Neuronal stem cell (in vitro differentiated cells): ENCODE measurements around the gene MRGPRE.

Experiments
- DNase-seq: peaks from one replicate; pipeline ENCODE4 v3.0.0-alpha.2; 2013; ENCODE audit warnings: low spot score
- H2AFZ ChIP-seq: one replicate; pipeline ENCODE4 v1.6.1; 2013; ENCODE audit warnings: mild to moderate bottlenecking, low read length, inconsistent platforms
- H2AK5ac ChIP-seq: 2 replicates; pipeline ENCODE4 v1.6.1; 2013; ENCODE audit warnings: low read depth, mild to moderate bottlenecking, inconsistent platforms, low read length, moderate library complexity, mixed read lengths
- H2BK120ac ChIP-seq: 2 replicates; pipeline ENCODE4 v1.6.1; 2013; ENCODE audit warnings: low read depth, mild to moderate bottlenecking, inconsistent platforms, low read length, moderate library complexity, mixed read lengths
- H2BK12ac ChIP-seq: one replicate; pipeline ENCODE4 v1.6.1; 2013; ENCODE audit warnings: low read length, inconsistent platforms
- H2BK15ac ChIP-seq: 2 replicates; pipeline ENCODE4 v1.6.1; 2013; ENCODE audit warnings: mild to moderate bottlenecking, low read length, inconsistent platforms, mixed read lengths
- H2BK5ac ChIP-seq: one replicate; pipeline ENCODE4 v1.6.1; 2013; ENCODE audit warnings: inconsistent platforms, mild to moderate bottlenecking, low read length, moderate library complexity
- H3K14ac ChIP-seq: one replicate; pipeline ENCODE4 v1.6.1; 2013; ENCODE audit warnings: low read length, inconsistent platforms
- H3K18ac ChIP-seq: 2 replicates; pipeline ENCODE4 v1.6.1; 2013; ENCODE audit warnings: low read length, inconsistent platforms
- H3K23ac ChIP-seq: 2 replicates; pipeline ENCODE4 v1.6.1; 2013; ENCODE audit warnings: low read depth, mild to moderate bottlenecking, mixed read lengths, low read length, inconsistent platforms; ENCODE audit not compliant: poor library complexity
- H3K27ac ChIP-seq: replicated peaks from 3 replicates; pipeline ENCODE4 v1.5.1; 2013; ENCODE audit warnings: low read length, inconsistent platforms
- H3K27me3 ChIP-seq, 3 experiments: 2 replicates each; pipeline ENCODE4 v1.6.1; 2013; ENCODE audit warnings: low read length in 3 of 3, mild to moderate bottlenecking in 2 of 3, inconsistent platforms in 1 of 3, low read depth in 1 of 3, mixed read lengths in 1 of 3, moderate library complexity in 1 of 3; ENCODE audit not compliant: control insufficient read depth in 3 of 3, insufficient read depth in 3 of 3
- H3K36me3 ChIP-seq, 2 donors: replicated peaks in 1 of 2; 2 replicates each; pipeline ENCODE4 v1.6.1; 2013; ENCODE audit warnings: low read length in 2 of 2; ENCODE audit not compliant: control insufficient read depth in 2 of 2, insufficient read depth in 2 of 2
- H3K4ac ChIP-seq: 2 replicates; pipeline ENCODE4 v1.6.1; 2013; ENCODE audit warnings: inconsistent platforms, mild to moderate bottlenecking, low read length, moderate library complexity
- H3K4me1 ChIP-seq, 2 donors: 1 replicate in 1 of 2; 2 replicates in 1 of 2; pipeline ENCODE4 v1.6.1; 2013; ENCODE audit warnings: low read length in 2 of 2, low read depth in 1 of 2; ENCODE audit not compliant: control insufficient read depth in 2 of 2, insufficient read depth in 1 of 2
- H3K4me2 ChIP-seq: one replicate; pipeline ENCODE4 v1.6.1; 2013; ENCODE audit warnings: mild to moderate bottlenecking, low read length, inconsistent platforms; ENCODE audit not compliant: insufficient read depth, poor library complexity, severe bottlenecking
- H3K4me3 ChIP-seq, 2 donors: 2 replicates each; pipeline ENCODE4 v1.5.1; 2013; ENCODE audit warnings: low read length in 2 of 2, mild to moderate bottlenecking in 2 of 2, inconsistent platforms in 1 of 2, moderate library complexity in 1 of 2
- H3K79me1 ChIP-seq: one replicate; pipeline ENCODE4 v1.6.1; 2013; ENCODE audit warnings: low read depth, mild to moderate bottlenecking, inconsistent platforms, low read length, moderate library complexity
- H3K9ac ChIP-seq: one replicate; pipeline ENCODE4 v1.6.1; 2013; ENCODE audit warnings: mild to moderate bottlenecking, low read depth, low read length, inconsistent platforms; ENCODE audit not compliant: poor library complexity
- H3K9me3 ChIP-seq, 2 donors: replicated peaks in 1 of 2; 2 replicates each; pipeline versions ENCODE3 to v1.6.1; 2013; ENCODE audit warnings: low read length in 2 of 2, mild to moderate bottlenecking in 2 of 2, inconsistent platforms in 1 of 2, low read depth in 1 of 2, mixed read lengths in 1 of 2, moderate library complexity in 1 of 2; ENCODE audit not compliant: control insufficient read depth in 2 of 2, insufficient read depth in 1 of 2
- H4K8ac ChIP-seq: one replicate; pipeline ENCODE4 v1.6.1; 2013; ENCODE audit warnings: low read depth, mild to moderate bottlenecking, inconsistent platforms, low read length, moderate library complexity
- H4K91ac ChIP-seq: one replicate; pipeline ENCODE4 v1.6.1; 2013; ENCODE audit warnings: low read length, low read depth, mild to moderate bottlenecking, inconsistent platforms; ENCODE audit not compliant: poor library complexity
- WGBS, 2 donors: extraction: QIAGEN DNeasy Blood & Tissue Kit; methylation state at CpG; one replicate each; pipeline ENCODE4 v1.1.7; 2013; ENCODE audit warnings: missing lambda C conversion rate in 2 of 2, mixed read lengths in 1 of 2; ENCODE audit not compliant: insufficient read length in 2 of 2, insufficient replicate concordance in 1 of 2; ENCODE audit errors: extremely low coverage in 2 of 2; 5-methylcytosine and 5-hydroxymethylcytosine counted together

MRGPRE gene

DNA sequence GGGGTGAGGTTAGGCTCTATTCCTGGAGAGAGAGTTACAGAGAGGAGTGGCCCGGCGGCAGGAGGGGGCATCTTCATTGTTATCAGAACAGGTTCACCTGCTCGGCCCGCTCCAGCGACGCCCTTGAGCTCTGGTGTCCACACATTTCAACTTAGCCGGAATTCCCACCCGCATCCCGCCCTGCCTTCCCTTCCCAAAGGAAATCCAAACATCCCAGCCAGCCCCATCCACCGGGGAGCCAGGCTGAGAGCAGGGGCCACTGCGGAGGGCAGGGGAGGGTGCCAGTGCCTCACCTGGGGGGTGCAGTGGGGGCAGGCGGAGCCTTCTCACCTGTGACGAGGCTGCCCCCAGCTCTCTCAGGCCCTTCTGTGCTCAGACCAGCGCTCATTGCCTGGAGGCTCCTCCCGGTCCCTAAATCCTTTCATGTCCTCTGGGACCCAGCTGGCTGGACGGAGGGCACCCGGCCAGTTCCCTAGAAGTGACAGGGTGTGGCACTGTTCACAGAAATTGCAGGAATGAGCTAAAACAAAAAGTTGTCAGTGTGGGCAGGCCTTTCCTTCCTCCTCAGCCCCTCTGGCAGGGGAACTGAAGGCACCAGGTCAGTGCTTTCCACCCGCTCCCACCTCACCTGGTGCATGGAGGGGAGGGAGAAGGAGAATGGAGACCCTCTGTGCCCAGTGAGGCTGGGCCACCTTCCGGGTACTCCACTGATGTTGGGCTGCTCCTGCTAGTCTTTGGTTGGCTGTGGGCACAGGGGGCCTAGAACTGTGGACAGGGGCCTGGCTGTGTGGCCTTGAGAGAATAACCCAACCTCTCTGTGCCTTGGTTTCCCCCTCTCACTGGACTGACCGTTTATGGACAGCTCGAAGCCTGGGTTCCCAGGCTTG, 11.5 kb downstream of the MRGPRE start:
- no CpG with 5 or more reads among the region's 21 CpGs for whole genome bisulfite sequencing, 2 donors

DNA sequence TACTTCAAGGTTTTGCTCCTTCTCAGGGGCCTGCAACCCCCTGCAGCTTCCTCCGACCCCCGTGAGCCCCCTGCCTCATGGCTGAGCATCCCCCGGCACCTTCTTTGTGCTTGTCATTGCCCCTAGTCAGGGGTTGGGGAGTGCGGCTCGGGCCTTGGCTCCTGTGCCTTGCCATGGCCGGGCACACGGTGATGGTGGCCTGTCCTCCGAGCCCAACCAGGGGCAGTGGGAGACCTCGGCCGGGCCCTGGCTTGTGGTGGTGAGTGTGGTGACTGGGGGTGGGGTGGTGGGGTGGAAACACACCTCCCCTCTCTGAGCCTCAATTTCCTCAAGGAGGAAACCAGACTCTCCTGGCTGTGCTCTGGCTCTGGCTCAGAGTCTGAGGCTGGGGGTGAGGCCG, 12.1 kb downstream of the MRGPRE start:
- H3K9ac ChIP-seq = no peak overlapping the region
- no peak overlapping the region for H2BK120ac ChIP-seq
- H3K18ac ChIP-seq = no peak overlapping the region
- peak overlapping the region; percentile 17 for H4K8ac ChIP-seq
- no peak overlapping the region for H3K4me2 ChIP-seq
- peak overlapping the region; percentile 94 for H2BK15ac ChIP-seq
- H3K14ac ChIP-seq = no peak overlapping the region
- no CpG with 5 or more reads among the region's 11 CpGs for WGBS, 2 donors
- DNase-seq = no peak
- no peak overlapping the region for H2AFZ ChIP-seq
- no peak overlapping the region for H2BK5ac ChIP-seq
- peaks cover 3% of the 10 kb centered on the region for H3K79me1 ChIP-seq
- H3K36me3 ChIP-seq = no peaks in the 10 kb centered on the region
- no peak overlapping the region for H3K4ac ChIP-seq
- H2AK5ac ChIP-seq = peak overlapping the region; percentile 84
- H3K4me3 ChIP-seq = no peak overlapping the region
- H3K23ac ChIP-seq = peak overlapping the region; percentile 43
- no peak overlapping the region for H2BK12ac ChIP-seq
- H3K9me3 ChIP-seq = no peaks in the 10 kb centered on the region
- no peak overlapping the region for H3K27ac ChIP-seq
- H3K4me1 ChIP-seq = peaks cover 8 to 13% of the 10 kb centered on the region in 2 donors
- H4K91ac ChIP-seq = no peak overlapping the region
- H3K27me3 ChIP-seq = peaks cover 0 to 36% (median 0%) of the 10 kb centered on the region in 3 experiments

More for the DNA sequence above, 11.5 kb downstream of the MRGPRE start:
- Histone ChIP-seq H3K4ac (no peak overlapping the region), H2AK5ac (peak overlapping the region; percentile 84), H3K27me3 (peaks cover 0 to 36% (median 0%) of the 10 kb centered on the region in 3 experiments), H3K4me1 (peaks cover 12 to 13% of the 10 kb centered on the region in 2 donors), H2BK5ac (no peak overlapping the region), H3K14ac (no peak overlapping the region), H2BK15ac (peak overlapping the region; percentile 1), H3K9me3 (no peaks in the 10 kb centered on the region), H2BK12ac (peak overlapping the region; percentile 16), H2AFZ (no peak overlapping the region), H3K18ac (peak overlapping the region; percentile 64), H4K91ac (no peak overlapping the region), H3K4me3 (no peak overlapping the region), H4K8ac (no peak overlapping the region), H3K36me3 (no peaks in the 10 kb centered on the region), H2BK120ac (no peak overlapping the region), H3K9ac (peak overlapping the region; percentile 44), H3K23ac (no peak overlapping the region), H3K4me2 (no peak overlapping the region), H3K79me1 (peaks cover 3% of the 10 kb centered on the region), H3K27ac (no peak overlapping the region)
- no peak for DNase-seq

GRCh38 chr11:3219281-3219892, 12.8 kb downstream of the MRGPRE start:
- H3K36me3 ChIP-seq = no peaks in the 10 kb centered on the region
- no peak overlapping the region for H3K4ac ChIP-seq
- H3K9ac ChIP-seq = no peak overlapping the region
- H3K4me2 ChIP-seq = no peak overlapping the region
- H3K4me1 ChIP-seq = peaks cover 6 to 8% of the 10 kb centered on the region in 2 donors
- peak overlapping the region; percentile 57 for H3K18ac ChIP-seq
- no peak overlapping the region for H2AFZ ChIP-seq
- no peak overlapping the region for H3K23ac ChIP-seq
- H3K27ac ChIP-seq = no peak overlapping the region
- no peaks in the 10 kb centered on the region for H3K9me3 ChIP-seq
- no peak overlapping the region for H3K14ac ChIP-seq
- H2BK12ac ChIP-seq = no peak overlapping the region
- H4K8ac ChIP-seq = no peak overlapping the region
- DNase-seq = no peak
- peak overlapping the region; percentile 47 for H2BK120ac ChIP-seq
- peak overlapping the region; percentile 70 for H2AK5ac ChIP-seq
- H3K79me1 ChIP-seq = peaks cover 3% of the 10 kb centered on the region
- H3K27me3 ChIP-seq = peaks cover 0 to 36% (median 0%) of the 10 kb centered on the region in 3 experiments
- no peak overlapping the region for H4K91ac ChIP-seq
- peak overlapping the region; percentile 24 for H2BK5ac ChIP-seq
- WGBS, 2 donors = no CpG with 5 or more reads among the region's 14 CpGs
- peak overlapping the region; percentile 92 for H2BK15ac ChIP-seq
- no peak overlapping the region for H3K4me3 ChIP-seq
